22Rv1 (cell line): ENCODE measurements around the gene CARD11.

Experiments
- H3K27ac ChIP-seq: fragments of 450-650 bp; 2 replicates; pipeline ENCODE4 v1.5.1; 2017
- ZFX ChIP-seq: fragments of 450-650 bp; IDR thresholded peaks from 2 replicates; pipeline ENCODE4 v1.6.1; 2017; ENCODE audit warnings: antibody characterized with exemption, borderline replicate concordance
- TF ChIP-seq, protein P1 (sequence below): fragments of 450-650 bp; IDR thresholded peaks from 2 replicates; pipeline ENCODE4 v1.5.1; 2017; ENCODE audit warnings: mild to moderate bottlenecking

Gene CARD11

GRCh38 chr7:2953099-2953498 is 90.6 kb downstream of the CARD11 start:
- TF ChIP-seq ZFX = no peak
- TF ChIP-seq, protein P1, sequence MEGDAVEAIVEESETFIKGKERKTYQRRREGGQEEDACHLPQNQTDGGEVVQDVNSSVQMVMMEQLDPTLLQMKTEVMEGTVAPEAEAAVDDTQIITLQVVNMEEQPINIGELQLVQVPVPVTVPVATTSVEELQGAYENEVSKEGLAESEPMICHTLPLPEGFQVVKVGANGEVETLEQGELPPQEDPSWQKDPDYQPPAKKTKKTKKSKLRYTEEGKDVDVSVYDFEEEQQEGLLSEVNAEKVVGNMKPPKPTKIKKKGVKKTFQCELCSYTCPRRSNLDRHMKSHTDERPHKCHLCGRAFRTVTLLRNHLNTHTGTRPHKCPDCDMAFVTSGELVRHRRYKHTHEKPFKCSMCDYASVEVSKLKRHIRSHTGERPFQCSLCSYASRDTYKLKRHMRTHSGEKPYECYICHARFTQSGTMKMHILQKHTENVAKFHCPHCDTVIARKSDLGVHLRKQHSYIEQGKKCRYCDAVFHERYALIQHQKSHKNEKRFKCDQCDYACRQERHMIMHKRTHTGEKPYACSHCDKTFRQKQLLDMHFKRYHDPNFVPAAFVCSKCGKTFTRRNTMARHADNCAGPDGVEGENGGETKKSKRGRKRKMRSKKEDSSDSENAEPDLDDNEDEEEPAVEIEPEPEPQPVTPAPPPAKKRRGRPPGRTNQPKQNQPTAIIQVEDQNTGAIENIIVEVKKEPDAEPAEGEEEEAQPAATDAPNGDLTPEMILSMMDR = no peak
- no peak overlapping the region for H3K27ac ChIP-seq

DNA sequence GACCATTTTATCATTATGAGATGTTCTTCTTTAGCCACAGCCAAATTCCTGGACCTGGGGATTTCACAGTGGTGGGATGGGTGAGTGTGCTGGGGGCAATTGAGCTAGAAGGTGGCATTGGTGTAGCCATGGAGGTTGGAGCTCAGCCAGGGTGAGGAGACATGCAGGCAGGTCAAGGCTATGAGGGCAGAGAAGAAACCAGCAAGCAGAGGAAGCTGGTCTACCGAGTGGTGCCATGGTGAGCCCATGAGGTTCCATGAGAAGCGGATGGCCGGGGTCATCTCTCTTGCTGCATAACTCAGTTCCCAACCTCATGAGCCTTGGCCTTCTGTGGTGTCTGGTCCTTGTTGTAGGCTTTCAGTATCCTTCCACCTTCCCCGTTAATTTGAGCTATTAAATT is 91.4 kb downstream of the CARD11 start:
- H3K27ac ChIP-seq = no peak overlapping the region
- TF ChIP-seq, protein P1 = no peak
- TF ChIP-seq ZFX = no peak

DNA sequence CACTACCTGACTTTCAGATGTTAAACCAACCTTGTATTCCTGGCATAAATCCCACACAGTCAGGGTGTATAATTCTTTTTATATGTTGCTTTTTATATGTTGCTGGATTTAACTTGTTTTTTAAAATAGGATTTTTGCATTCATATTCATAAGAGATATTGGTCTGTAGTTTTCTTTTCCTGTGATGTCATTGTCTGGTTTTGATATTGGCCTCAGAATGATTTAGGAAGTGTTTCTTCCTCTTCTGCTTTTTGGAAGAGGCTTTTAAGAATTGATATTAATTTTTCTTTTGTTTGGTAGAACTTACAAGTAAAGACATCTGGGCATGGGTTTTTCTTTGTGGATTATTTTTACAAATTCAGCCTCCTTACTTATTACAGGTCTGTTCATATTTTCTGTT is 93.1 kb downstream of the CARD11 start:
- TF ChIP-seq, protein P1 = no peak
- no peak overlapping the region for H3K27ac ChIP-seq

GRCh38 chr7:2948749-2949148 is 94.9 kb downstream of the CARD11 start:
- H3K27ac ChIP-seq = no peak overlapping the region
- TF ChIP-seq, protein P1 = no peak
- TF ChIP-seq ZFX = no peak

GRCh38 chr7:2947058-2947780 is 96.4 kb downstream of the CARD11 start:
- H3K27ac ChIP-seq = no peak overlapping the region
- no peak for TF ChIP-seq ZFX
- TF ChIP-seq, protein P1 = no peak

- H3K27ac ChIP-seq = no peak overlapping the region
Measured at GRCh38 chr7:2945171-2945570, 98.5 kb downstream of the CARD11 start.

DNA sequence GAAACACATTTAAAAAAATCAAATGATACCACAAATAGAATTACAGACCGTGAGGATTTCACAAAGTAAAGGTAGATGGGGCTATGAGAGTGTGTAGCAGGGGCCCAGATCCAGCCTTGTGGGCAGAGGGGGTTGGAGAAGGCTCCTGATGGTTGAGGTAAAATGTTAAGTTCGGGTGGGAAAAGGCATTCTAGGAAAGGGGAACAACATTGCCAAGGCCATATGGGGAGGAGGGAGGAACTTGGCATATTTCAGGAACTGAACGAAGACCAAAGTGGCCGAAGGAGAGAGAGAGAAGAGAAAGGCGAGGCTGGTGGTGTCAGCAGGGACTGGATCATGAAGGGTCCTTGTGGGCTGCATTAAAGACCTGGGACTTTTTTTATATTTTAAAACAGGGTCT is 98.9 kb downstream of the CARD11 start:
- no peak for TF ChIP-seq ZFX
- TF ChIP-seq, protein P1 = no peak
- H3K27ac ChIP-seq = no peak overlapping the region

More at GRCh38 chr7:2945171-2945570, 98.5 kb downstream of the CARD11 start:
- no peak for TF ChIP-seq ZFX
- TF ChIP-seq, protein P1 = no peak
